ENCODE data around the gene TSFM.

GRCh38 chr12:57765003-57765697, 17.4 kb upstream of the TSFM start:
- TF ChIP-seq GABPA (IDR thresholded peaks at IDR 0.05; ENCODE audit: low read depth) (no peak), CTCF (IDR thresholded peaks at IDR 0.05; ENCODE audit: insufficient read depth, low read length) (no peak), SPI1 (IDR thresholded peaks at IDR 0.05; ENCODE audit: borderline replicate concordance, low read depth) (no peak; the same call in 1 of the 2 replicates)
